HG02623 (cell line): ENCODE data around the gene LMBR1.

Experiments
- ATAC-seq: cut with Tn5 transposase; IDR thresholded peaks from one replicate; pipeline ENCODE4 v1.9.1; 2021; ENCODE audit warnings: moderate library complexity; ENCODE audit not compliant: unreplicated experiment

Gene LMBR1

DNA sequence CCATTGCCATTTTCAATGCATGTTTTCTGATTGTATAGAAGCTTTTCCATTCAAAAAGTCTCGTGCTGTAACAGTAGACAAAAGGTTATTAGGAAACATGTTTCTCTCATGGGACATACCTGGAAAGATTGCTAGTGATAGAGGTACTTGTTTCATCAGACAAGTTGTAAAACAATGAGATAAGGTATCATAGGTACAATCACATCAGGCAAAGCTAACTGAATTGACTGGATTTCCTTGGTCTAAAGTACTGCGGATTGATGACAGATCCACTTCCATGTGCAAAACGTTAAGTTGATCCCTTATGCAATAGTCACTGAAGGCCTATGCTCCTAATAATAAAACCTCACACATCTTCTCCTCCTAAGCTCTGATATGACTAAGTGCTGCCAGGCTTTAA is 258.9 kb downstream of the LMBR1 start:
- ATAC-seq: no peak

DNA sequence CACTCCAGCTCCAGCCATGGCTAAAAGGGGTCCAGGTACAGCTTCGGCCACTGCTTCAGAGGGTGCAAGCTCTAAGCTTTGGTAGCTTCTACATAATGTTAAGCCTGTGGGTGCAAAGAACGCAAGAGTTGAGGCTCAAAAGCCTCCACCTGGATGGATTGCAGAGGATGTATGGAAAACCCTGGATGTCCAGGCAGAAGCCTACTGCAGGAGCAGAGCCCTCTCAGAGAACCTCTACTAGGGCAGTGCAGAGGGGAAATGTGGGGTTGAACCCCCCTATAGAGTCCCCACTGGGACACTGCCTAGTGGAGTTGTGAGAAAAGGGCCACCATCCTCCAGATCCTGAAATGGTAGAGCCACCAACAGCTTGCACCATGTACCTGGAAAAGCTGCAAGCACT is 263.1 kb downstream of the LMBR1 start:
- no peak for ATAC-seq

DNA sequence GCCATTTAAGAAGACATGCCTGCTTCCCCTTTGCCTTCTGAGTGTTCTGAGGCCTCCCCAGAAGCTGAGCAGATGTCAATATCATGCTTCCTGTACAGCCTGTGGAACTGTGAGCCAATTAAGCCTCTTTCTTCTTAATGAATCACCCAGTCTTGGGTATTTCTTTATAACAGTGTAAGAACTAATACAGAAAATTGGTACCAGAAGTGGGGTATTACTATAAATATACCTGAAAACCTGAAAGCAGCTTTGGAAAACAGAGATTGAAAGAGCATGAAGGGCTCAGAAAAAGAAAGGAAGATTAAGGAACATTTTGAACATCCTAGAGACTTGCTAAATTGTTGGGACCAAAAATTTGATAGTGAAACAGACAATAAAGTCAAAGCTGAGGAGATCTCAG is 264.4 kb downstream of the LMBR1 start:
- no peak for ATAC-seq
